Activated CD8-positive, alpha-beta T cell treated with anti-CD3 and anti-CD28 coated beads for 36 hours (primary cell): ENCODE results near the gene MACROD2. TPM values are rescaled to one million over a fixed set of nuclear protein-coding genes. Genes with fewer than 3 reads are reported as not detected.

Experiments used
- ATAC-seq: fragments of 200-7000 bp; cut with Tn5 transposase; one replicate; pipeline ENCODE4 v1.10.0; 2021; ENCODE audit warnings: mild to moderate bottlenecking, moderate library complexity
- CTCF ChIA-PET: fragments of 350-600 bp; sonication (Branson Sonifier 250); formaldehyde crosslinking; loops from one replicate; lab custom pipeline; 2021; ENCODE audit warnings: antibody characterized with exemption; lab: Charles Lee
- POLR2A ChIA-PET: fragments of 350-600 bp; sonication (Branson Sonifier 250); formaldehyde crosslinking; loops from one replicate; lab custom pipeline; 2021; ENCODE audit warnings: antibody characterized with exemption; lab: Charles Lee
- DNase-seq: peaks from one replicate; pipeline ENCODE4 v3.0.0-alpha.2; 2020
- H3K27ac Mint-ChIP-seq: one replicate; pipeline ENCODE4 v1.8.0; 2021; ENCODE audit warnings: mild to moderate bottlenecking, mixed read lengths
- H3K27me3 Mint-ChIP-seq: one replicate; pipeline ENCODE4 v1.8.0; 2021; ENCODE audit warnings: mixed read lengths
- H3K36me3 Mint-ChIP-seq: one replicate; pipeline ENCODE4 v1.8.0; 2021; ENCODE audit warnings: low read depth, mixed read lengths
- H3K4me1 Mint-ChIP-seq: one replicate; pipeline ENCODE4 v1.8.0; 2021; ENCODE audit warnings: low read depth, mixed read lengths
- H3K4me3 Mint-ChIP-seq: one replicate; pipeline ENCODE4 v1.8.0; 2021; ENCODE audit warnings: mild to moderate bottlenecking, moderate library complexity, mixed read lengths
- H3K9me3 Mint-ChIP-seq: one replicate; pipeline ENCODE4 v1.8.0; 2021; ENCODE audit warnings: mixed read lengths
- CTCF ChIP-seq: fragments of 200-600 bp; IDR thresholded peaks from one replicate; pipeline ENCODE4 v1.8.0; 2022; ENCODE audit warnings: antibody characterized with exemption, mild to moderate bottlenecking
- intact Hi-C: fragments of 100-400 bp; cut with micrococcal nuclease; formaldehyde crosslinking; loops from one replicate; pipeline ENCODE4 v1.10.0; 2022
- total RNA-seq, 2 experiments: library from RNA; stranded (reverse); gene quantifications; one replicate each; pipeline ENCODE4 v1.2.3, GENCODE V29; 2021

MACROD2 gene
- total RNA-seq, 2 experiments from 2014 or later = not detected

- no peaks in the 10 kb centered on the region for H3K27me3 Mint-ChIP-seq
- no peaks in the 10 kb centered on the region for H3K36me3 Mint-ChIP-seq
- intact Hi-C loops = no loop called here
- H3K4me3 Mint-ChIP-seq = no peak overlapping the region
- no peak overlapping the region for H3K27ac Mint-ChIP-seq
- DNase-seq = no peak
- no peak for TF ChIP-seq CTCF
- ChIA-PET CTCF (no interaction called here), POLR2A (no interaction called here)
- ATAC-seq = no peak
- peaks cover 8% of the 10 kb centered on the region for H3K9me3 Mint-ChIP-seq
- H3K4me1 Mint-ChIP-seq = no peaks in the 10 kb centered on the region
These were observed 586.4 kb downstream of the MACROD2 start for GRCh38 chr20:14581731-14582130.

DNA sequence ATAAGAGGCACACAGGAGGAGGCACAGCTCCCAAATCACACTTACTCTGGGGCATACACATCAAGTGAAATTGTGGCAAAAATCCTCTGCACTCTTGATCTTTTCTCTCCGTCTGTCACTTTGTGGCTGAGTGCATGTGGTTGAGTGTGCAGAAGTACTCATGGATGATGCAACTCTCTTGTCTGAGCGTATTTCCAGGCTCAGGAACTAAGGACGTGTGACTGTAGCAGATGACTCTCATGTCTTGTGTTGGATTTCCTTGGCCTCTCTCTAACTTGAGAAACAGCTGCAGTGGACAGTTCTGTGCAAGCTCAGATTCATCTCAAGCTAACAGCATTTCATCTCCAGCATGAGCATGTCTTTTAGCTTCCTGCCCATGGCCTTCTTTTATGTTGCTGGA lies 587.5 kb downstream of the MACROD2 start:
- no peak for DNase-seq
- Mint-ChIP-seq H3K27me3 (no peaks in the 10 kb centered on the region), H3K9me3 (peaks cover 8% of the 10 kb centered on the region), H3K4me3 (no peak overlapping the region), H3K36me3 (no peaks in the 10 kb centered on the region), H3K27ac (no peak overlapping the region), H3K4me1 (no peaks in the 10 kb centered on the region)
- intact Hi-C loops = no loop called here
- TF ChIP-seq CTCF = no peak
- ChIA-PET POLR2A (no interaction called here), CTCF (no interaction called here)
- ATAC-seq = no peak

DNA sequence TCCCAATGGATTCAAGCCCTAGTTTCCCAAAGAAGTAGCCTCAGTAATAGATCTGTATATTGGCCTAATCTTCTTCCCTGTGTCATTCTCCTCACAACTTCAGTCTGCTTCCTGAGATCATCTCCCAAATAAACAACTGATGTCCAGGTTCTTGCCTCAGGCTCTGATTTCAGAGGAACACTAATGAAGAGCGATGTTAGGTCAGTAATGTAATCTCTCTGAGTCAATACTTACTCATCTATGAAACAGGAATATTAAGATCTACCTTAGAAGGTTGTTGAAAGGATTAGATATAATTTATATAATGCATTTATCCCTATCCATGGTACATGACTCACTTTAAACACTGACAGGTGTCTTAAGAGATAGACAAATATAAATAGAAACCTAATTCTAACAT lies 588.1 kb downstream of the MACROD2 start:
- Mint-ChIP-seq H3K36me3 (no peaks in the 10 kb centered on the region), H3K4me3 (no peak overlapping the region), H3K27me3 (no peaks in the 10 kb centered on the region), H3K9me3 (peaks cover 8% of the 10 kb centered on the region), H3K4me1 (no peaks in the 10 kb centered on the region), H3K27ac (no peak overlapping the region)
- POLR2A ChIA-PET = no interaction called here
- TF ChIP-seq CTCF = no peak
- ATAC-seq (no peak), DNase-seq (no peak)
- CTCF ChIA-PET = no interaction called here
- intact Hi-C loops = no loop called here

GRCh38 chr20:14589383-14589782 lies 594.1 kb downstream of the MACROD2 start:
- DNase-seq (no peak), ATAC-seq (no peak)
- Mint-ChIP-seq H3K9me3 (no peaks in the 10 kb centered on the region), H3K36me3 (no peaks in the 10 kb centered on the region), H3K4me1 (no peaks in the 10 kb centered on the region), H3K27me3 (no peaks in the 10 kb centered on the region), H3K4me3 (no peak overlapping the region), H3K27ac (no peak overlapping the region)
- ChIA-PET POLR2A (no interaction called here), CTCF (no interaction called here)
- intact Hi-C loops = no loop called here
- no peak for TF ChIP-seq CTCF

GRCh38 chr20:14595051-14595450 lies 599.7 kb downstream of the MACROD2 start:
- ATAC-seq = no peak
- ChIA-PET CTCF (no interaction called here), POLR2A (no interaction called here)

More at GRCh38 chr20:14595051-14595450, 599.7 kb downstream of the MACROD2 start:
- DNase-seq = no peak
- TF ChIP-seq CTCF = no peak
- H3K27me3 Mint-ChIP-seq = no peaks in the 10 kb centered on the region
- H3K27ac Mint-ChIP-seq = no peak overlapping the region
- intact Hi-C loops = no loop called here
- no peak overlapping the region for H3K4me3 Mint-ChIP-seq
- no peaks in the 10 kb centered on the region for H3K4me1 Mint-ChIP-seq
- no peaks in the 10 kb centered on the region for H3K36me3 Mint-ChIP-seq
- H3K9me3 Mint-ChIP-seq = no peaks in the 10 kb centered on the region
